Measurements from ENCODE around the gene TTC31.

Gene TTC31

DNA sequence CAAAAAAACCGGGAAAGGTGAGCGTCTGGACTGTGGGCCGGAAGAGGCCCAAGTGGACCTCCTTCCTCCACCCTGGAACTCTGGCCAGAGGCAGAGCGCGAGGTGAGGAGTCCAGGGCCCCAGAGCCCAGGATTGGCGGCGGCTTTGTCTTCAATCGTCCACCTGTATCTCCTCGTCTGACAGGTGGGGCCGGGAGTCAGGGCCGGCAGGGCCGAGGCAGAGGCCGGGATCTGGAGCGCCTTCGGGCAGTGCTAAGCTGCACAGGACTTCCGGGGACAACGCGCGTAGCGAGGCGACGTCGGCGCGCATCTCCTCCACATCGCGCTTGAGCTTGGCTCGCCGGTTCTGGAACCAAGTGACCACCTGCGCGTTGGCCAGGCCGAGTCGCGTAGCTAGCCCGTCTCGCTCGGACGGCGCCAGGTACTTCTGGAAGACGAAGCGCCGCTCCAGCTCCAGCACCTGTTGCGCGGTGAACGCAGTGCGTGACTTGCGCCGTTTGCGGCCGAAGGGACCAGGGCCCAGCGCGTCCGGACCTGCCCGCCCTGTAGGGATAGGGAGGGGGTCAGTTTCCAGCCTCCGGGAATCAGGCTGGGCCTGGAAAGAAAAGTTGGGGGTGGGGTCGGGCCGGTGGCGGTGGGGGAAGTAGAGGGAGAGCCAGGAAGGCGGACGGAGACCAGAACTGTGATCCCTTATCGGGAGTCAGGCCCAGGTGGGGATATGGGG is 15.1 kb downstream of the TTC31 start:
- TF ChIP-seq POLR2AphosphoS5 (IDR thresholded peaks at IDR 0.05; ENCODE audit: low read depth, low read length) (no peak), SIN3A (IDR thresholded peaks at IDR 0.05; ENCODE audit: borderline replicate concordance, insufficient read depth, low read length) (no peak), TAF1 (IDR thresholded peaks at IDR 0.05; ENCODE audit: borderline replicate concordance, insufficient read depth, low read length) (no peak)

DNA sequence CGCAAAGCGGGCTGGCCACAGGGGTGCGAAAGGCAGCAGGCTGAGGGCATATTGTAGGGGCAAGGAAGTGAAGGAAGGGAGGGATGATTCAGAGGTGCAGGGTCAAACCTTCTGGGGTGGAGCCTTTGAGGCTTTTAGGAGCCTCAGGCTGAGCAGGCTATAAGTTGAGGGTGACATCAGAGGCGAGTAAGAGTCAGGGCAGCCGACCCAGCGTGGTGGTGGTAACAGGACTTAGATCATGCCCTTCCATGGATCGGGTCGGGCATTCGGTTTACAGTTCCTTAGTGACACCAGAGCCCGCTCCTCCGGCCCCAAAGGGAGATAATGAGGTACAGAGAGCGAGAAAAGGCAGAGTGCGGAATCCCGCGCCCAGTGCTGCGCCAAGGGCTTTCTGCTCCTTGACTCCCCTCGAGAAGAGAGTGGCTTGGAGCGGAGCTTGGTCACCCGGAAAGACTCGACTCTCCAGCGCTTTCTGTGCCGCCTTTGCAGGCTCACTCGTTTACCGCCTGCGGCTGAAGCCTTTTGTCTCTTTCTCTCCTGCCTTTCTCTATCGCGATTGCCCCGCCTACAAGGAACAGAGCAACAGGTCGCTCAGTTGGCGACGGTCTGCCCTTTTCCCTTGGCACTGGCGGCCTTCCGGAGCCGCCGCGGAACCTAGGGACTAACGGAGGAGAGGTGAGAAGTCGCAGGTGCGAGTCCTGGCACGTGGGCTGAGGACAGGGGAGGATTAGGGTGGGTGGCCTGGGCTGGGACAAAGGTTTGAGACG is 15.8 kb downstream of the TTC31 start:
- TF ChIP-seq SIN3A (IDR thresholded peaks at IDR 0.05; ENCODE audit: borderline replicate concordance, insufficient read depth, low read length) (no peak), POLR2AphosphoS5 (IDR thresholded peaks at IDR 0.05; ENCODE audit: low read depth, low read length) (no peak), FOXP2 (optimal IDR thresholded peaks at IDR 0.05; ENCODE audit: borderline replicate concordance, extremely low read depth, extremely low read length, insufficient read depth) (no peak), TAF1 (IDR thresholded peaks at IDR 0.05; ENCODE audit: borderline replicate concordance, insufficient read depth, low read length) (no peak)
- TF ChIP-seq, protein P1, sequence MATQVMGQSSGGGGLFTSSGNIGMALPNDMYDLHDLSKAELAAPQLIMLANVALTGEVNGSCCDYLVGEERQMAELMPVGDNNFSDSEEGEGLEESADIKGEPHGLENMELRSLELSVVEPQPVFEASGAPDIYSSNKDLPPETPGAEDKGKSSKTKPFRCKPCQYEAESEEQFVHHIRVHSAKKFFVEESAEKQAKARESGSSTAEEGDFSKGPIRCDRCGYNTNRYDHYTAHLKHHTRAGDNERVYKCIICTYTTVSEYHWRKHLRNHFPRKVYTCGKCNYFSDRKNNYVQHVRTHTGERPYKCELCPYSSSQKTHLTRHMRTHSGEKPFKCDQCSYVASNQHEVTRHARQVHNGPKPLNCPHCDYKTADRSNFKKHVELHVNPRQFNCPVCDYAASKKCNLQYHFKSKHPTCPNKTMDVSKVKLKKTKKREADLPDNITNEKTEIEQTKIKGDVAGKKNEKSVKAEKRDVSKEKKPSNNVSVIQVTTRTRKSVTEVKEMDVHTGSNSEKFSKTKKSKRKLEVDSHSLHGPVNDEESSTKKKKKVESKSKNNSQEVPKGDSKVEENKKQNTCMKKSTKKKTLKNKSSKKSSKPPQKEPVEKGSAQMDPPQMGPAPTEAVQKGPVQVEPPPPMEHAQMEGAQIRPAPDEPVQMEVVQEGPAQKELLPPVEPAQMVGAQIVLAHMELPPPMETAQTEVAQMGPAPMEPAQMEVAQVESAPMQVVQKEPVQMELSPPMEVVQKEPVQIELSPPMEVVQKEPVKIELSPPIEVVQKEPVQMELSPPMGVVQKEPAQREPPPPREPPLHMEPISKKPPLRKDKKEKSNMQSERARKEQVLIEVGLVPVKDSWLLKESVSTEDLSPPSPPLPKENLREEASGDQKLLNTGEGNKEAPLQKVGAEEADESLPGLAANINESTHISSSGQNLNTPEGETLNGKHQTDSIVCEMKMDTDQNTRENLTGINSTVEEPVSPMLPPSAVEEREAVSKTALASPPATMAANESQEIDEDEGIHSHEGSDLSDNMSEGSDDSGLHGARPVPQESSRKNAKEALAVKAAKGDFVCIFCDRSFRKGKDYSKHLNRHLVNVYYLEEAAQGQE (IDR thresholded peaks at IDR 0.05; ENCODE audit: insufficient read depth in 1 of 2, low read depth in 2 of 2, low read length in 2 of 2): no peak

DNA sequence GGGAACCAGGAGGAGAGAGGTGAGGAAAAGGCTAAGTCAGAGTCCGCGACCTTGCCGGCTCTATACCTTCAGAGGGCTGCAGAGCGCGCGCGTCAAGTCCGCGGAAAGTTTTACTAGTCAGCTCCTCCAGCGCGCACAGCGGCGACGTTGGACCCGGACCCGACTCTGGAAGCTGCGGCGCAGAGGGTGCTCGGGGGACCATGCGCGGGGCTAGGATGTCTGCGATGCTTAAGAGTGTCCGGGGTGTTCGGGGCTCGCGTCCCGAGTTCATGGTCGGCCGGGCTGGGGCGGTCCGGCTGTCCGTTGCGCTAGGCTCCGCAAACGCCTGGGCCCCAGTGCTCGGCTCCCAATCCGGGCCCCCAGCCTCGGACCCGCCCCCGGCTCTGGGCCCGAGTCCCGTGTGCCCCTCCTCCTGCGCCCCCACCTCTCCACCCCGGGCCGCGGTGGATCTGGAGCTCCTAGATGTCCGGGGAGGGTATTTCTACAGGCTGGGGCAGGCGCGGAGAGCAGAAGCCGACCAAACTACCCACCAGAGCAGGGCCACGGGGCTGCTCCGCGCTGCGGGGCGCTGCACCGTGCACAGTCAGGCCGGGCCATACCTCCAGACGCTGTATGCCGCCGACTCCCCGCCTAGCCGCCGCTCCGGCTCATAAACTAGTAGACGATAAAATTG is 16.5 kb downstream of the TTC31 start, which contains the start of gene LBX2:
LBX2 (minus strand) TSS at position 337 of the 673 bp plus-strand sequence; CDS start at position 271, 66 bp downstream.
- TF ChIP-seq TAF1 (IDR thresholded peaks at IDR 0.05; ENCODE audit: borderline replicate concordance, insufficient read depth, low read length): no peak
- TF ChIP-seq, protein P1 (IDR thresholded peaks at IDR 0.05; ENCODE audit: insufficient read depth in 1 of 2, low read depth in 2 of 2, low read length in 2 of 2): no peak
- TF ChIP-seq SIN3A (IDR thresholded peaks at IDR 0.05; ENCODE audit: borderline replicate concordance, insufficient read depth, low read length): no peak
- TF ChIP-seq FOXP2 (optimal IDR thresholded peaks at IDR 0.05; ENCODE audit: borderline replicate concordance, extremely low read depth, extremely low read length, insufficient read depth): no peak
- TF ChIP-seq POLR2AphosphoS5 (IDR thresholded peaks at IDR 0.05; ENCODE audit: low read depth, low read length): no peak

DNA sequence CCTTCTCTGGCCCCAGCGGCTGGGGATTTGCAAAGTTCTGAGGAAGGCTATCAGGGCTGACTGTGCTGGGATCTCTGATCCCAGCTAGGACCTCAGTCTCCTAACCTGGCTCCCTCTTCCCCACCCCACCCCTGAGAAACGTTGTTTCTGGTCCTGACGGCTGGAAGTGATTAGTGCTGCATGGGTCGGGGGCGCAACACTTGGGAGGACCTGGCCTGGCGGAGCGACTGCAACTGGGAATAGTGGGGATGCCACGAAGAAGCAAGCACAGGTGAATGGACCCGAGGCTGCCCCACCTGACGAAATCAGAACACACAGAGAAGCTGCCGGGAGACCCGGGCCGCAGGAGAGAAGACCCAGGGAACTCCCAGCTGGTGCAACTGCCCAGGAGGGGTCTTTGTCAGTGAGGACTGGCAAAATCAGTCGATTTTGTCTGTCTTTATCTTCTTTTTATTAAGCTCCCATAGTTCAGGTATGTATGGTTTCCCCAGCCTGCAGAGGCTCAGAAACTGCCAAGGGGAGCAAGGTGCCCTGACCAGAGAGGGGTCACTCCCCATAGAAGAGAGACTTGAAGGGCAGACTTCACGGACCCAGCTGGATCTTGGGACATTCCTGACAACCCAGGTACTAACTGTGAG is 17.2 kb downstream of the TTC31 start:
- TF ChIP-seq FOXP2 (optimal IDR thresholded peaks at IDR 0.05; ENCODE audit: borderline replicate concordance, extremely low read depth, extremely low read length, insufficient read depth): no peak
- TF ChIP-seq POLR2AphosphoS5 (IDR thresholded peaks at IDR 0.05; ENCODE audit: low read depth, low read length): no peak
- TF ChIP-seq, protein P1 (IDR thresholded peaks at IDR 0.05; ENCODE audit: insufficient read depth in 1 of 2, low read depth in 2 of 2, low read length in 2 of 2): no peak
- no peak for TF ChIP-seq TAF1 (IDR thresholded peaks at IDR 0.05; ENCODE audit: borderline replicate concordance, insufficient read depth, low read length)
- no peak for TF ChIP-seq SIN3A (IDR thresholded peaks at IDR 0.05; ENCODE audit: borderline replicate concordance, insufficient read depth, low read length)

DNA sequence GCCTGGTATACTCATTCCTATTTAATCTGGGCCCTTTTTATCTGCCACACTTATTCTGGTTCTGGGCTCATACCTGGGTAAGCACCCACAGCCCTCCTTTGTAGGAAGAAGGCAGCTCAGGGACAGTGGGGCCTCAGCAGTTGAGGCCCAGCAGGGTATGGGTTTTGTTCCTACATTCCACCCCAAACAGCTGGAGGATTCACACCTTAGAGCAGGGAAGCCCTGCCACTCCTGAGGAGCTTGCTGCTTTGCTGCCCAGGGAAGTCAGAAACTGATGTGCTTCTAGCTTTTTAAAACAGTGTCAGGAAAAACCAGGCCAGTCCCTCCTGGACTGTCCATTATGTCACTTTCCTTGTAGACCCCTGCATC is 17.7 kb downstream of the TTC31 start:
- no peak for TF ChIP-seq POLR2AphosphoS5 (IDR thresholded peaks at IDR 0.05; ENCODE audit: low read depth, low read length)
- TF ChIP-seq, protein P1 (IDR thresholded peaks at IDR 0.05; ENCODE audit: insufficient read depth in 1 of 2, low read depth in 2 of 2, low read length in 2 of 2): no peak
- no peak for TF ChIP-seq TAF1 (IDR thresholded peaks at IDR 0.05; ENCODE audit: borderline replicate concordance, insufficient read depth, low read length)
- no peak for TF ChIP-seq SIN3A (IDR thresholded peaks at IDR 0.05; ENCODE audit: borderline replicate concordance, insufficient read depth, low read length)
- TF ChIP-seq FOXP2 (optimal IDR thresholded peaks at IDR 0.05; ENCODE audit: borderline replicate concordance, extremely low read depth, extremely low read length, insufficient read depth): no peak

All from PFSK-1 (cell line).